ACC112 (cell line): Measurements from ENCODE around the gene KIF2B.
"Not testable (repeated sequence)": the region's sequence is repeated elsewhere in the genome, so short reads cannot be mapped to it uniquely, and the experiment has no call there.

ENCODE experiments used
- H2AFZ ChIP-seq: fragments of 200-600 bp; sonication (generic); one replicate; pipeline ENCODE4 v1.6.0; 2017; ENCODE audit warnings: antibody characterized with exemption, low read length; ENCODE audit not compliant: unreplicated experiment
- H3K27ac ChIP-seq: fragments of 200-600 bp; sonication (generic); 2 replicates; pipeline ENCODE4 v1.5.1; 2014; ENCODE audit warnings: low read depth, mild to moderate bottlenecking, antibody characterized with exemption, low read length, moderate library complexity
- H3K27me3 ChIP-seq: fragments of 200-600 bp; sonication (generic); 2 replicates; pipeline ENCODE4 v1.6.1; 2014; ENCODE audit warnings: mild to moderate bottlenecking, antibody characterized with exemption, low read length, moderate library complexity, mixed read lengths; ENCODE audit not compliant: insufficient read depth
- H3K36me3 ChIP-seq: fragments of 200-600 bp; sonication (generic); 2 replicates; pipeline ENCODE4 v1.6.1; 2016; ENCODE audit warnings: mild to moderate bottlenecking, antibody characterized with exemption, low read length, moderate library complexity, mixed read lengths; ENCODE audit not compliant: insufficient read depth
- H3K4me1 ChIP-seq: fragments of 200-600 bp; sonication (generic); one replicate; pipeline ENCODE4 v1.6.1; 2016; ENCODE audit warnings: low read length, mixed read lengths; ENCODE audit not compliant: insufficient read depth, unreplicated experiment, control insufficient read depth
- H3K4me3 ChIP-seq: fragments of 200-600 bp; sonication (generic); 2 replicates; pipeline ENCODE4 v1.5.1; 2014; ENCODE audit warnings: mild to moderate bottlenecking, low read depth, low read length
- H3K79me2 ChIP-seq: fragments of 200-600 bp; sonication (generic); one replicate; pipeline ENCODE4 v1.6.0; 2016; ENCODE audit warnings: low read length; ENCODE audit not compliant: control insufficient read depth, unreplicated experiment, insufficient read depth

KIF2B gene

DNA sequence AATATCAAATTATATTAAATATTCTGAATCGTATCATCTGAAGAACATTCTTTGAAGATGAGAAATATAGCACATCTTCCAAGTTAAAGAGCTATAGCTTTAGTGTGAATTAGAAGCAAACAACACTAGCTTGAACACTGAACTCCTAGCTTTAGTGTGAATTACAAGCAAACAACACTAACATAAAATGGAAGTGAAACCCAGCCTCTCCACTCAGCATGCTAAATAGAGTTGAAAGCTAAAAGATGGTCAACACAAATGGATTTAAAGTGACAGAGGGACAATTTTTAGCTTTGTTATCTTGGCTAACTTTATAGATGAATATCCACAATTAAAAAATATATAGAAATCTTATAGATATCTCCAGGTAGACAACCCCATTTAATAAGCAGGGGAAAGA is 4.5 kb upstream of the KIF2B start:
- Histone ChIP-seq H3K4me1 (no peaks in the 10 kb centered on the region), H3K36me3 (no peaks in the 10 kb centered on the region), H3K27ac (no peak overlapping the region), H3K27me3 (no peaks in the 10 kb centered on the region), H3K4me3 (no peak overlapping the region), H3K79me2 (no peaks in the 10 kb centered on the region), H2AFZ (no peak overlapping the region)

DNA sequence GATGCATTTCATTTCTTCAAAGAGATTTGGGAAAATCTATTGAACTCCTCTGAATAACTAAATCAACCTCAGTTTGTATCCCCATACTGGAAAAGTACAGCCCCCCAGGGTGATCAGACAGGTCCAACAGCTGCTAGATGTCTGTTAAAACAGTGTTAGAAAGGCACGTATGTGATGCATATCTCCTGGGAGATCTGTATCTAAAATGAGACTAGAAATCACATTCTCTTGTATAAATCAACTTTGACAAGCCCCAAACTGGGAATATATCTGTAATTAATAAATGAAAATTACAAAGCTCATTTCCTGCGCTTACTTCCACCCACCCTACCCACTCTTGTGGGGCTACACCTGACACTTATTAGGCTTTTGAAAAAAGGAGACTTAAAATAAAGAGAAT is 3.8 kb upstream of the KIF2B start:
- H3K36me3 ChIP-seq, result no peaks in the 10 kb centered on the region
- H3K27me3 ChIP-seq, result no peaks in the 10 kb centered on the region
- no peak overlapping the region for H3K27ac ChIP-seq
- no peak overlapping the region for H2AFZ ChIP-seq
- no peaks in the 10 kb centered on the region for H3K79me2 ChIP-seq
- H3K4me1 ChIP-seq, result no peaks in the 10 kb centered on the region
- H3K4me3 ChIP-seq, result no peak overlapping the region

DNA sequence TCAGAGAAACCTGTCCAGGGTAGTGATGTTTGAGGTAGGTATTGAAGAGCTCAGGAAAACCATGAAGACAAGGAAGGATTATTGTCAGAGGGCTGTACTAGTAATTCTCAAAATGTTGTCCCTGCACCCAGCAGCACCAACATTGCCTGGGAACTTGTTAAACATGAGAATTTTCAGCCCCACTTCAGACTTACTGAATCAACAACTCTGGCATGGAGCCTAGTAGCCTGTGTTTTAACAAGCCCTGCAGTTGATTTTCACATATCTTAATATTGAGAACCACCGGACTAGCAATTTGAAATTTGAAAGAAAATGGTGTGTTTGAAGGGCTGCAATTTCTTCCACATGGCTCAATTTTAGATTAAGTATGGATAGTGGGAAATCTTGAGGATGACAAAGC is 2.8 kb upstream of the KIF2B start:
- H3K4me1 ChIP-seq, result no peaks in the 10 kb centered on the region
- no peak overlapping the region for H3K27ac ChIP-seq
- H3K36me3 ChIP-seq, result no peaks in the 10 kb centered on the region
- H3K27me3 ChIP-seq, result no peaks in the 10 kb centered on the region
- no peaks in the 10 kb centered on the region for H3K79me2 ChIP-seq
- no peak overlapping the region for H3K4me3 ChIP-seq
- H2AFZ ChIP-seq, result no peak overlapping the region

DNA sequence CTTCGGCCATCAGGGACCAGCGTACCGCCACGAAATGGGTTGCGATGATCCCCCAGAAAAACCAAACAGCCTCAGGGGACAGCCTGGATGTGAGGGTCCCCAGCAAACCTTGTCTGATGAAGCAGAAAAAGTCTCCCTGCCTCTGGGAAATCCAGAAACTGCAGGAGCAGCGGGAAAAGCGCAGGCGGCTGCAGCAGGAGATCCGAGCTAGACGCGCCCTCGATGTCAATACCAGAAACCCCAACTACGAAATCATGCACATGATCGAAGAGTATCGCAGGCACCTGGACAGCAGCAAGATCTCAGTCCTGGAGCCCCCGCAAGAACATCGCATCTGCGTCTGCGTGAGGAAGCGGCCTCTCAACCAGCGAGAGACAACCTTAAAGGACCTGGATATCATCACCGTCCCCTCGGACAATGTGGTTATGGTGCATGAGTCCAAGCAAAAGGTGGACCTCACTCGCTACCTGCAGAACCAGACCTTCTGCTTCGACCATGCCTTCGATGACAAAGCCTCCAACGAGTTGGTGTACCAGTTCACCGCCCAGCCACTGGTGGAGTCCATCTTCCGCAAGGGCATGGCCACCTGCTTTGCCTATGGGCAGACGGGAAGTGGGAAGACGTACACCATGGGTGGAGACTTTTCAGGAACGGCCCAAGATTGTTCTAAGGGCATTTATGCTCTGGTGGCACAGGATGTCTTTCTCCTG is 769 bp downstream of the KIF2B start:
- no peak overlapping the region for H2AFZ ChIP-seq
- no peak overlapping the region for H3K27ac ChIP-seq
- no peaks in the 10 kb centered on the region for H3K36me3 ChIP-seq
- no peaks in the 10 kb centered on the region for H3K4me1 ChIP-seq
- H3K27me3 ChIP-seq, result no peaks in the 10 kb centered on the region
- no peaks in the 10 kb centered on the region for H3K79me2 ChIP-seq
- no peak overlapping the region for H3K4me3 ChIP-seq

DNA sequence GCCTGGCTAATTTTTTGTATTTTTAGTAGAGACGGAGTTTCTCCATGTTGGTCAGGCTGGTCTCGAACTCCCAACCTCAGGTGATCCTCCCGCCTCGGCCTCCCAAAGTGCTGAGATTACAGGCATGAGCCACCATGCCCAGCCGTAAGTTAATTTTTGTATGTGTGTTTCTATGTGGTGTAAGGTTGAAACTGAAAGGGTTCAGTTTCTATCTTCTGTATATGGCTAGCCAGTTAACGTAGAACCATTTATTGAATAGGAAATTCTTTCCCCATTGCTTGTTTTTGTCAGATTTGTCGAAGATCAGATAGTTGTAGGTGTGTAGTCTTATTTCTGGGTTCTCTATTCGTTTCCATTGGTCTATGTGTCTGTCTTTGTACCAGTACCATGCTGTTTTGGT is 12.0 kb downstream of the KIF2B start:
- H3K27ac ChIP-seq, H3K27me3 ChIP-seq, H3K4me3 ChIP-seq, H2AFZ ChIP-seq, H3K4me1 ChIP-seq, H3K79me2 ChIP-seq, H3K36me3 ChIP-seq: not testable (repeated sequence)

DNA sequence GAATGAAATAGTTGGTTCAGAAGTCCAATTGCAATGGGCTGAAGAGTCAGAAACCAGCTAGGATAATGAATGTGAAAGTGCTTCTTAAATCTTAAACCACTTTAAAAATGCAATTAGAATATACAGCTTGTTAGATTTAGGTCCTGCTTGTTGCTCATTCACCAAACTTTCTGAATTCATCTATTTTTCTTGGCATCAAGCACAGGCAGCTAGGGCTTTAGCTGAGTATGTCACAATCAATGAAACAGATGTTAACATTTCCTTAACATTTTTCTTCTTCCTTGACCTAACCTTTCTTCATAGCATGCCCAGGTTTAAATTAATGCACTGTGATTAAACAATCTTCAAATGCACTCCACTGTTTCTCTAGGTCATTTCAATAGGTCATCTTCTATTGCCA is 14.4 kb downstream of the KIF2B start:
- Histone ChIP-seq H3K4me1 (no peaks in the 10 kb centered on the region), H3K4me3 (no peak overlapping the region), H3K79me2 (no peaks in the 10 kb centered on the region), H3K36me3 (no peaks in the 10 kb centered on the region), H2AFZ (no peak overlapping the region), H3K27me3 (no peaks in the 10 kb centered on the region), H3K27ac (no peak overlapping the region)

DNA sequence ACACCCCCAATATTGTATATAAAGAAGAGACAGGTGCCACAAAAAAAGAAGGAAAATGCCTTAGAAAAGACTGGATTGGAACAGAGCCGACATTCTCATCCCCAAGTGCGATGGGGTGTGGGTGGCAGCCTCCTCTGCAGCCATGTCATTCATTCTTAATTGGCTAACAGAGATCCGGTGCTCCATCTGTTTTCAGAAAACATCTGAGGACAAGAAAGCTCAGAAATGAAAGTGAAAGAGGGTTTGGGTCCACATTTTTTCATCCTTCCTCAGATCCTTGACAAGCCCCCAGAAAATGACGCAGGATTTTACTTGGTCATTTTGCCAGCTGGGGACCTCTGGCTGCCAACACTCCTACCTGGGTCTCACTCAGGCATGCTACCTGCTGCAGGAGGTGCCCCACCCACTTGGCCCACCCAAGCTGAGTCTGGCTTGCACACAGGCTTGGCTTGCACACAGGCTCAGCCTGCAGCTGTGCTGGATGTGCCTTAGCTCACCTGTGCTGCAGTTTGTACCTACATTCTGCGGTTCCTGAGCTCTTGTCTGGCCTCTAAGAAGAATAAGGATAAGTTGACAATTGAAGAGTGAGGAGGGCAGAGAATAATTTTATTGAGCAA is 21.9 kb downstream of the KIF2B start:
- Histone ChIP-seq H2AFZ (no peak overlapping the region), H3K4me1 (no peaks in the 10 kb centered on the region), H3K27ac (no peak overlapping the region), H3K4me3 (no peak overlapping the region), H3K27me3 (no peaks in the 10 kb centered on the region), H3K36me3 (no peaks in the 10 kb centered on the region), H3K79me2 (no peaks in the 10 kb centered on the region)

DNA sequence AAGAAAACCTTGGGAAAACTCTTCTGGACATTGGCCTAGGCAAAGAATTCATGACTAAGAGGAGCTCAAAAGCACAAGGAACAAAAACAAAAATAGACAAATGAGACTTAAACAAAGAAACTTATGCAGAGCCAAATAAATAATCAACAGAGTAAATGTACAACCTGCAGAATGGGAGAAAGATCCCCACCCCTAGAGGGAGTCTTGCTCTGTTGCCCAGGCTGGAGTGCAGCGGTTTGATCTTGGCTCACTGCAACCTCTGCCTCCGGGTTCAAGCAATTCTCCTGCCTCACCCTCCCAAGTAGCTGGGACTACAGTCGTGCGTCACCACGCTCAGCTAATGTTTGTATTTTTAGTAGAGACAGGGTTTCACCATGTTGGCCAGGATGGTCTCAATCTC is 48.4 kb downstream of the KIF2B start:
- H3K27ac ChIP-seq, H3K27me3 ChIP-seq, H3K4me3 ChIP-seq, H3K79me2 ChIP-seq, H3K36me3 ChIP-seq, H3K4me1 ChIP-seq, H2AFZ ChIP-seq: not testable (repeated sequence)
